NK-92 treated with Interleukin-12 subunit alpha and Interleukin-12 subunit beta, amount 100 ng/mL, for 24 hours (cell line): ENCODE results near the gene PCDH12.

Experiments used
- DNase-seq: peaks from one replicate; lab custom pipeline; 2025; lab: John Stamatoyannopoulos, UW

Gene PCDH12

DNA sequence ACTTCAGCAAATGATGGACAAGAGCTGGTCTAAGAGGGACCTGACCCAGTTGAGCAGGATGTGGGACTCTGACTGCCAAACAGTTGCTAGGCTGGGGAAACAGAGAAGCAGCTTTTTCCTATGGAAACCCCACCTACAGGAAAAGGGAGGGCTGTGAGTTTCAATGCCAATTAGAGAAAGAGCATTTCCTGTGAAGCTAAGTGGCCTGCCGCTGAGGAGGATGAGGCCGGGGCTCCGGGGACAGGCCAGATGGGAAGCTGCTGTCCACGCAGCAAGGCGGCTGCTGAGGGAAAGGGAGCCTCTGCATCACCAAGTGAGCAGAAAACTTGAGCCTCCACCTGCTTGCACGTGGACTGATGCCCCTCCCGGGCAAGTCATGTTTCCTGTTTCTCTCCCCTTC, at the start of gene PCDH12:
Gene PCDH12, minus strand, starts transcription at position 90 of the 400 bp plus-strand sequence. CDS start 351 bp downstream, outside the sequence.
- no peak for DNase-seq

DNA sequence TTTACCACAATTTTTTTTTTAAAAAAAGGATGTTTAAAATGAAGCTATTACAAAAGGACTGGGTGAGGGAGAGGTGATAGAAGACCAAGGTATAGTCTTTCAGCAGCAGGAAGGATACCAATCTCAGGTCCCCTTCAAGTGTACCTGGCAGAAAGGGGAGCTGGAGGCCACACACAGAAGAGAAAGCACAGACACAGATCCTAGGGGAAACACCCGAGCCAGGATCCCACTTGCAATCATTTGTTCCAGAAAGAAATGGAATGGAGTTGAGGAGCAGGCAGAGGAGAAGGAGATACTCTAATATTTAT, 49.2 kb upstream of the PCDH12 start:
- DNase-seq = peak; percentile 26

DNA sequence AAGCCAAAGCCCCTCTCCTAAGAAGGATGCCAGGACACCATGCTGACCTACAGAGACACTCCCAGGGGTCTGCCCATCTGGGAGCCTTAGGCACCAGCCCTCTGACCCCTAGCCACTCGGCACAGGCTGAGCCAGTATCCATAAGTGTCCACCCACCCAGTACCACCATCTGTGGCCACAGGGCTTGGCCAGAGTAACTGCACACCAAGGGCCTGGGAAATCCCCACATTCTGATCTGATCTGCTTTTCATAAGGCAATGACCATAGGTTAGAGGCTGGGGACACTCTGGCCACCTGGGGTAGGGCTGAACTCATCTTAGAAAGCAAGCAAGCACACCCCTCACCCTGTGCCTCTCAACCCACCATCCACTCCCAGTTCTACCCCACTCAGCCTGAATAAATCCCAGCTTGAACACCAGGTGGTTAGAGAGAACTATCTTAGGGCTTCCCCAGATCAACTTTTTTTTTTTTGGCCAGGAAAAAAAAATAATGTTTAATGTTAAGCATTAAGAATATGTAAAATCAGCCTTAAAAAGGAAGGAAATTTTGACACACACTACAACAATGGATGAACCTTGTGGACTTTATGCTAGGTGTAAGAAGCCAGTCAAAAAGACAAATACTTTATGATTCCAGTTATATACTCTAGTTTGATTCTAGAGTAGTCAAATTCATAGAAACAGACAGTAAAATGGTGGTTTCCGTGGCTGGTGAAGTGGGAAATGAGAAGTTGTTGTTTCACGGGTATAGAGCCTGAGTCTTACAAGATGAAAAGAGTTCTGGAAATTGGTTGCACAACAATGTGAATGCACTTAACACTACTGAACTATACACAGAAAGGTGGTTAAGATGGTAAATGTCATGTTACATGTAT, 48.6 kb upstream of the PCDH12 start:
- DNase-seq = no peak

- no peak for DNase-seq
These were observed 45.3 kb upstream of the PCDH12 start for GRCh38 chr5:142003266-142003800.

- no peak for DNase-seq
These were observed 42.9 kb upstream of the PCDH12 start for GRCh38 chr5:142000704-142001484.

DNA sequence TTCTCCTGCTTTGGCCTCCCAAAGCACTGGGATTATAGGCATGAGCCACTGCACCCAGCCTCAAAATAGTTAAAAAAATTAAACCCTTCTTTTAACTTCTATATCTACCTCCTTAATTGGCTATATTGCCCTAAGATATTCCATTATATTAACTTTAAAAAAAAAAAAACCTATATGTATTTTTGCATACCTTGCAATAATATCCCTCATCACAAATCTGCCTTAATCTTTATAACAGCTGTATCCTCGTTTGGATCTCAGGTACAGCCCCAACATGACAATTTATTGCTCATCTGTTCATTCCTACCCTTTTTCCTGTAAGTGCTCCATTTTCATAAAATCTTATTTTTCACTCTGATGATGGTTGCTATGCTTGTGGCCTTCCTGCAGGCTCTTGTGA, 42.2 kb upstream of the PCDH12 start:
- DNase-seq = no peak

DNA sequence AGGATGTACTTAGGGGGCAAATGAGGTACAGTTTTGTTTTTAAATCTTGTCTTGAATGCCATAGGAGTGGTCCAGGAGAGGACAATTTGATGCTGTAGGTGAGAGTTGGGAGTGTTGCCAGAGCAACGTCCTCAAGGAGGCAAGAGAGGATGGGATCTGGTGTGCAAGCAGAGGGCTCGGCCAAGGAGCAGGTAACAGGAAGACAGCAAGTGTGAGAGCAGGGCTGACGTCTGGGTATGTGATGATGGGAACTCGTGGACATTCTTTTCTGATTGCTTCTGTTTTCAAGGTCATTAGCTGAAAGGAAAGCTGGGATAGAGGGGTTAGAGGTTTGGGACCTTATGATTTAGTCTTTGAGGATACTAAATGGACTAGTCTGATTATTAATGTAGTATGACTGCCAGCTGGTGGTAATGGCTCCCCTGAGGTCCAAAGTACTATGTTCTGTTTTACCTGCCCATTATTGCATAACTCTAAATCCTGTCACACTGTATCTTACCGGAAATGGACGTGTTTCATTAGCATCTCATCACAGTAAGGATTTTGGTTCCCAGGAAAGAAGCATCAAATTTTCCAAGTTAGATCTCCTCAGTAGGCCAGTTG, 39.5 kb upstream of the PCDH12 start:
- DNase-seq = no peak

DNA sequence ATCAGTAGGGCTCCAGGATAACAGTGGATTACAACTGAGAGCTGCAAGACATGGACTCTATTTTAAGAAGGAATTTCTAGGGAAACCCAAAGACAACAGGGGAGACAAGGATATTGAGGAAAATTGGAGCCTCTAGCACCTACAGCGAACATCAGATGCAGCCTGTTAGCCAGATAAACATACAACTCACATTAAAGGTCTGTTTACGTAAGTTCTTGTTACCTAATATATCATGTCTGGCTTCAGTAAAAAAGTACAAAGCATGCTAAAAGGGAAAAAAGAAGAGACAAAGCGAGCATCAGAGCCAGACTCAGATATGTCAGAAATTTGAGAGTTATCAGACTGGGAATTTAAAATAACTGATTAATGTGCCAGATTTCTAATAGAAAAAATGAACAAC, 37.7 kb upstream of the PCDH12 start:
- DNase-seq = no peak

DNA sequence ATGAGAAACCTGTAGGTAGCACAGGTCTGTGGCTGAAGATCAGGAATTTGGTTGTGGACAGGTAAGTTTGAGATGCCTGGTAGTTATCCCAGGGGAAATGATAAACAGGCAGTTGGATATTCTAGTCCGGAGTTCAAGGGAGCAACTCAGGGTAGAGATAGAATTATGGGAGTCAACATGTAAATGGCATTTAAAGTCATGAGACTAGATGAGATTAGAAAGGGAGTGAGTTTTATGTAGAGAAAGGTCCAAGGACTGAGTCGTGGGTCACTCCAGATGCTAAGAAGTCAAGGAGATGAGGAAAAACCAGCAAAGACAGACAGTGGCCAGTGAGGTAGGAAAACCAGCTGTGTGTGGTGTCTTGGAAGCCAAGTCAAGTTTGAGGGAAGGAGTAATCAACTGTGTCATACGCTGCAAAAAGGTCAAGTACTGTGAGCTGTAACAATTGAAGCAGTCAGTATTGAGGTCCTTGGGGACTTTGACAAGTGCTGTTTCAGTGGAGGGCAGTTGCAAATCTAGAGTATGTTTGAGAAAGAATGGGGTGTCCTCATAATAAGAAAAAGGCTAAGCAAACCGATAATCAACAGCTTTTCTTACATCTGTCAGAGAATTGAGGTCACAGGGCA, 36.6 kb upstream of the PCDH12 start:
- no peak for DNase-seq

GRCh38 chr5:141992349-141992963, 34.5 kb upstream of the PCDH12 start:
- peak; percentile 18 for DNase-seq

GRCh38 chr5:141989720-141990119, 31.7 kb upstream of the PCDH12 start:
- DNase-seq = no peak

GRCh38 chr5:141986072-141986471, 28.1 kb upstream of the PCDH12 start:
- no peak for DNase-seq

DNA sequence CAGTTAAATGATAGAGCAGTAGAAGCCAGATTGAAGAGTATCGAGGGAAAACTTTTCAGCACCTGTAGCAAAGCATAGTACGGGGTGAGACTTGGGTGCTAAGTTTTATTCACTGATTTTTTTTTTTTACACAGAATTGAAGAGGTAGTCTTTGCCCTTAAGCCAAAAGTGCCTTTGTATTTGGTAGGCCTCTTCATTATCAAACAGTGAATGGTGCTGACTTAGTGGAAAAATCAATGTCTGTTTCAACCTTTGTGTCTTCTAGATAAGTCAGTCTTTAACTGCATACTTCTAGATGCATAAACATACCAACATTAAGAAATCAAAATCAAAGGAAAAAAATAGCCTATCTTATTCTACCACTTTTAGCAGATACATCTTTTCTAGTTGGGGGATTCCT, 24.6 kb upstream of the PCDH12 start:
- DNase-seq = no peak

DNA sequence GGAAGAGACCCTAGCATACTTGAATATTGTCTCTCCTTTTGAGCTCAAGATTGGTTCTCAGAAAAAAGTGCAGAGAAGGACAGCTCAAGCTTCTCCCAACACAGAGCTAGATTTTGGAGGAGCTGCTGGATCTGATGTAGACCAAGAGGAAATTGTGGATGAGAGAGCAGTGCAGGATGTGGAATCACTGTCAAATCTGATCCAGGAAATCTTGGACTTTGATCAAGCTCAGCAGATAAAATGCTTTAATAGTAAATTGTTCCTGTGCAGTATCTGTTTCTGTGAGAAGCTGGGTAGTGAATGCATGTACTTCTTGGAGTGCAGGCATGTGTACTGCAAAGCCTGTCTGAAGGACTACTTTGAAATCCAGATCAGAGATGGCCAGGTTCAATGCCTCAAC, 20.4 kb upstream of the PCDH12 start:
- no peak for DNase-seq

GRCh38 chr5:141976176-141976575, 18.2 kb upstream of the PCDH12 start:
- no peak for DNase-seq

- DNase-seq = no peak
These were observed 16.0 kb upstream of the PCDH12 start for GRCh38 chr5:141973871-141974595.

DNA sequence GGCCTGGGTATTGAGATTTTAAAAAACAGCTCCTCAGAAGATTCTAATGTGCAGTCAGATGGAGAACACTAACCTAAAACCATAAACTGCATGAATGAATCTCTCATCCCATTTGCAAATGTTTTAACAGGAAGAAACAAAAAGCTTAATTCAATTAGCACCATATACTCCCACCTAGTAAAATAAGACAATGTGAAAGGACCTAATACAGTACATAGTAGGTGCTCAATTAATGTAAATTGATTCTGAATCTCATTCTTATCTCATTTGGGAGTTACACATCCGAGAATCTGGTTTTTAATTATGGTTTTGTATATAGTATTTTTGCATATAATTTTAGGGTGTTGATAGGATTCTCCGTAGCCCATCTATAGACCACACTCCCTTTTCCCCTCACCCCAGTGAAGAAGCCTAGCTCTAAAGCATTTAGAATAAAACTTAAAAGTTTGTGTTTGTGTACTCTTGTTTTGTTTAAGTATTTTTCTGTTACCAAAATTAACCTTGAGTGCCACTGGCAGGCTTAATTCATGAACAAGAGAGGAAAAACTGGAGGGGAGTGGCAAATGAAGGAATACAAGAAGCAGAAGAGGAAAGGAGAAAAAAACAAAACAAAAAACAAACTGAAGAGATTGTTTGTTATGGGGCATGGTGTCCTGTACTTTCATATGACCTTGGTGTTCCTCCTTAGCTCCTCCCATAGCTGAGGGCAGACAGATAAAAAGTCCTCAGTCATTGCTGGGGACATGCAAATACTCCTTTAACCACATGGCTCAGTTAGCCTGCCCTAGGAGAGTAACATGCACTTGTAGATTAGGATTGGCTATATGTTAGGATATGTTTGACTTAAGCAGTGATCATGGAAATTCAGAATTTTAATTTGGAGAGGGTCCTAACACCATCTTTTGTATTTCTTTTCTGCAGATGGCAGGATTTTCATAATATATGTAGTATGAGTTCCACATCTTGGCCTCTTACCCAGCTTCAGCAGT, 12.1 kb upstream of the PCDH12 start:
- no peak for DNase-seq

DNA sequence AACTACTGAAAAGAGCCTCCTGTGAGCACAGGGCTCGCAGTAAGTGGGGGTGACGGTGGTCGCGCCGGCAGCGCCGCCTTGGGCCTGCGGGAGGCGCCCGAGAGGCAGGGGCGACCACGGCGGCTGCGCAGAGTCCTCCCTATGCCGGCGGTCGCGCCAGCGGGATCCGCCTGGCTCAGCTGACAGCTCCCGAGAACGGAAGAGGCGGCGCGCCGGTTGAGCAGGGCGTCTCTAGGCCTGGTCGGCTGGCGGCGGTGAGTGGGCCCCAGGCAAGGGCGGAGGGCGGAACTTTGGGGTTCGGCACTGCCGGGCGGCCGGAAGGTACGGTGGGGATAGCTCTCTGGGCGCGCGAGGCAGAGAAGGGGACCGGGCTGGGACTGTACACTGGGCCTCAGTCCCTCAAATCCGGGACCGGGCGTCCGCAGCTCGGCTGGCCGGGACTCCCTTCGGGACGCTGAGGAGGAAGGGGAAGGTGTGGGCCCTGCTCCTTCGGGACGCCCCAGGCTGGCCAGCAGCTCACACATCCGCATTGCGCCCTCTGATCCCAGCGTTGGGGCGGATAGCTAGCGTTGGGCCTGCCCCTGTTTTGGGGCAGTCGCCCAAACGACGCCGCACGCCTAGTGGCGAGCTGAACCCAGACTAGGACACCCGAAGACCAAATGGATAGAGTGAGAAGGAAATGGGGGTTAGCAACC, 11.1 kb upstream of the PCDH12 start, which contains the start of gene RNF14:
Gene RNF14, plus strand, starts transcription at position 192 of the 695 bp plus-strand sequence. CDS start 4,484 bp downstream, outside the sequence.
- peak; percentile 93 for DNase-seq

GRCh38 chr5:141966963-141967333, 8.9 kb upstream of the PCDH12 start:
- no peak for DNase-seq
